ENCODE results near the gene MYRFL.

Gene MYRFL

GRCh38 chr12:69935651-69936100, 110.6 kb downstream of the MYRFL start:
- no peak for DNase-seq

GRCh38 chr12:69936214-69936731, 111.2 kb downstream of the MYRFL start:
- no peak for DNase-seq

- DNase-seq = no peak
Observed at GRCh38 chr12:69936766-69937165, 111.7 kb downstream of the MYRFL start.

- DNase-seq = no peak
Observed at GRCh38 chr12:69947123-69947522, 122.1 kb downstream of the MYRFL start.

GRCh38 chr12:69947897-69948296, 122.9 kb downstream of the MYRFL start:
- DNase-seq = no peak

- no peak for DNase-seq
Observed at GRCh38 chr12:69948851-69949250, 123.8 kb downstream of the MYRFL start.

- DNase-seq = no peak
Observed at GRCh38 chr12:69949311-69950002, 124.4 kb downstream of the MYRFL start.

- no peak for DNase-seq
Observed at GRCh38 chr12:69951108-69951507, 126.1 kb downstream of the MYRFL start.

GRCh38 chr12:69952890-69953289, 127.9 kb downstream of the MYRFL start:
- no peak for DNase-seq

- DNase-seq = no peak
Observed at GRCh38 chr12:69961246-69961645, 136.2 kb downstream of the MYRFL start.

- no peak for DNase-seq
Observed at GRCh38 chr12:69966409-69966808, 141.4 kb downstream of the MYRFL start.

GRCh38 chr12:69966839-69967238, 141.8 kb downstream of the MYRFL start:
- no peak for DNase-seq

- no peak for DNase-seq
Observed at GRCh38 chr12:69969011-69969410, 144.0 kb downstream of the MYRFL start.

GRCh38 chr12:69972136-69972535, 147.1 kb downstream of the MYRFL start:
- no peak for DNase-seq

- no peak for DNase-seq
Observed at GRCh38 chr12:69978020-69978419, 153.0 kb downstream of the MYRFL start.

GRCh38 chr12:69981881-69982475, 157.0 kb downstream of the MYRFL start:
- DNase-seq = peak; percentile 20

- DNase-seq = no peak
Observed at GRCh38 chr12:69984241-69984640, 159.2 kb downstream of the MYRFL start.

- DNase-seq = peak; percentile 53
Observed at GRCh38 chr12:69985656-69986055, 160.6 kb downstream of the MYRFL start.

- DNase-seq = no peak
Observed at GRCh38 chr12:69986114-69986513, 161.1 kb downstream of the MYRFL start.

- no peak for DNase-seq
Observed at GRCh38 chr12:69987579-69988091, 162.6 kb downstream of the MYRFL start.

- no peak for DNase-seq
Observed at GRCh38 chr12:69988481-69989321, 163.7 kb downstream of the MYRFL start.

GRCh38 chr12:69991690-69992288, 166.8 kb downstream of the MYRFL start:
- no peak for DNase-seq

- DNase-seq = no peak
Observed at GRCh38 chr12:69993433-69993832, 168.4 kb downstream of the MYRFL start.
